ENCODE data around the gene EHD2.

EHD2 gene

GRCh38 chr19:47760632-47760999 is 47.4 kb downstream of the EHD2 start:
- Histone ChIP-seq H3K9ac (ENCODE audit: low read length) (no peak overlapping the region), H3K4me2 (ENCODE audit: low read depth, low read length, poor library complexity, severe bottlenecking) (no peak overlapping the region), H3K36me3 (ENCODE audit: low read length) (0 out of 2 replicates have a peak, but pooled peaks cover 3% of the 10 kb centered on the region)

DNA sequence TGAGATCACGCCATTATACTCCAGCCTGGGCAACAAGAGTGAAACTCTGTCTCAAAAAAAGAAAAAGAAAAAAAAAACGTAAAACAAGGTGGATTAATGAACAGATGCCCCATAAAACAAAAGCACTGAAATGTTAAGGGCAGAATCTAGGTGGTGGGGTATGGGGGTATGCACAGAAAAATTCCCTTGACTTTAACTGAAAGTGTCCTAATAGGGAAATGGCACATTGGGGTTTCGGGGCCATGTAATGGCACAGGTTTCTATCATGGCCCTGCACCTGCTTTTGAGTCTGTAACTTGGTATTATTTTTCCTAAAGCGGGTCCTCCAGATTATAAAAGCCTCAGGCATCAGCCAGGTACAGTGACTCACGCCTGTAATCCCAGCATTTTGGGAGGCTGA is 48.3 kb downstream of the EHD2 start:
- Histone ChIP-seq H3K36me3 (ENCODE audit: low read length) (0 out of 2 replicates have a peak, but pooled peaks cover 3% of the 10 kb centered on the region), H3K27me3 (ENCODE audit: low read length) (no peaks in the 10 kb centered on the region), H3F3A (ENCODE audit: insufficient read depth) (no peaks in the 10 kb centered on the region), H3K4me2 (ENCODE audit: low read depth, low read length, poor library complexity, severe bottlenecking) (no peak overlapping the region), H2AFZ (ENCODE audit: low read depth, low read length, severe bottlenecking) (no peak overlapping the region), H3K9ac (ENCODE audit: low read length) (no peak overlapping the region), H3K27ac (ENCODE audit: low read depth, low read length) (no peak overlapping the region), H3K9me3 (ENCODE audit: insufficient read depth, low read length) (no peaks in the 10 kb centered on the region), H3K9me2 (replicated peaks; ENCODE audit: insufficient read depth, low read length) (no peaks in the 10 kb centered on the region), H4K20me1 (ENCODE audit: low read depth, low read length) (no peaks in the 10 kb centered on the region), H3K4me3 (ENCODE audit: insufficient read depth, low read length, poor library complexity, severe bottlenecking) (no peak overlapping the region), H3K79me2 (ENCODE audit: insufficient read depth, low read length) (no peaks in the 10 kb centered on the region)
- no peak for TF ChIP-seq EZH2phosphoT487 (conservative IDR thresholded peaks at IDR 0.05; ENCODE audit: low read length)
- no peak for TF ChIP-seq CTCF (IDR thresholded peaks at IDR 0.05; ENCODE audit: insufficient read depth, low read length, poor library complexity, severe bottlenecking)

More at GRCh38 chr19:47760632-47760999, 47.4 kb downstream of the EHD2 start:
- no peak overlapping the region for H3K4me3 ChIP-seq (ENCODE audit: insufficient read depth, low read length, poor library complexity, severe bottlenecking)
- H2AFZ ChIP-seq (ENCODE audit: low read depth, low read length, severe bottlenecking) = no peak overlapping the region
- H3K79me2 ChIP-seq (ENCODE audit: insufficient read depth, low read length) = no peaks in the 10 kb centered on the region
- no peaks in the 10 kb centered on the region for H3F3A ChIP-seq (ENCODE audit: insufficient read depth)
- H3K9me2 ChIP-seq (replicated peaks; ENCODE audit: insufficient read depth, low read length) = no peaks in the 10 kb centered on the region
- H3K27me3 ChIP-seq (ENCODE audit: low read length) = no peaks in the 10 kb centered on the region
- TF ChIP-seq CTCF (IDR thresholded peaks at IDR 0.05; ENCODE audit: insufficient read depth, low read length, poor library complexity, severe bottlenecking) = no peak
- no peak for TF ChIP-seq EZH2phosphoT487 (conservative IDR thresholded peaks at IDR 0.05; ENCODE audit: low read length)
- no peaks in the 10 kb centered on the region for H4K20me1 ChIP-seq (ENCODE audit: low read depth, low read length)
- no peaks in the 10 kb centered on the region for H3K9me3 ChIP-seq (ENCODE audit: insufficient read depth, low read length)
- H3K27ac ChIP-seq (ENCODE audit: low read depth, low read length) = no peak overlapping the region

DNA sequence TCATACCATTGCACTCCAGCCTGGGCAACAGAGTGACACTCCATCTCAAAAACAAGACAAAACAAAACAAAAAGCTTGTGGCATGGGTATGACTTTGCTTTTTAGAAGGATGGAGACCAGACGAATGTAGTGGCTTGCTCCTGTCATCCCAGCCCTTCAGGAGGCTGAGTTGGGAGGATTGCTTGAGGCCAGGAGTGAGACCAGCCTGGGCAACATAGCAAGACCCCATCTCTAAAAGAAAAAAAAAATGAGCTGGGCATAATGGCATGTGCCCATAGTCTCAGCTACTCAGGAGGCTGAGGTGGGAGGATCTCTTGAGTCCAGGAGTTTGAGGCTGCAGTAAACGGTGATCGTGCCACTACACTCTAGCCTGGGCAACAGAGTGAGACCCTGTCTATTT is 48.9 kb downstream of the EHD2 start:
- no peak overlapping the region for H3K27ac ChIP-seq (ENCODE audit: low read depth, low read length)
- no peaks in the 10 kb centered on the region for H3K27me3 ChIP-seq (ENCODE audit: low read length)
- H3K4me3 ChIP-seq (ENCODE audit: insufficient read depth, low read length, poor library complexity, severe bottlenecking) = no peak overlapping the region
- no peaks in the 10 kb centered on the region for H3K9me2 ChIP-seq (replicated peaks; ENCODE audit: insufficient read depth, low read length)
- no peaks in the 10 kb centered on the region for H4K20me1 ChIP-seq (ENCODE audit: low read depth, low read length)
- H2AFZ ChIP-seq (ENCODE audit: low read depth, low read length, severe bottlenecking) = no peak overlapping the region
- no peaks in the 10 kb centered on the region for H3K9me3 ChIP-seq (ENCODE audit: insufficient read depth, low read length)
- no peaks in the 10 kb centered on the region for H3F3A ChIP-seq (ENCODE audit: insufficient read depth)
- 0 out of 2 replicates have a peak, but pooled peaks cover 3% of the 10 kb centered on the region for H3K36me3 ChIP-seq (ENCODE audit: low read length)
- no peak overlapping the region for H3K9ac ChIP-seq (ENCODE audit: low read length)
- no peak overlapping the region for H3K4me2 ChIP-seq (ENCODE audit: low read depth, low read length, poor library complexity, severe bottlenecking)
- H3K79me2 ChIP-seq (ENCODE audit: insufficient read depth, low read length) = no peaks in the 10 kb centered on the region
- no peak for TF ChIP-seq EZH2phosphoT487 (conservative IDR thresholded peaks at IDR 0.05; ENCODE audit: low read length)
- no peak for TF ChIP-seq CTCF (IDR thresholded peaks at IDR 0.05; ENCODE audit: insufficient read depth, low read length, poor library complexity, severe bottlenecking)

Data from SU-DHL-6 (cell line).